HuH-7.5 (cell line): Measurements from ENCODE around the gene FOXL2.
"Not testable (repeated sequence)": the region's sequence is repeated elsewhere in the genome, so short reads cannot be mapped to it uniquely, and the experiment has no call there.

Source experiments
- DNase-seq: peaks from one replicate; pipeline ENCODE4 v3.0.0; 2011; ENCODE audit warnings: low spot score

The FOXL2 gene

DNA sequence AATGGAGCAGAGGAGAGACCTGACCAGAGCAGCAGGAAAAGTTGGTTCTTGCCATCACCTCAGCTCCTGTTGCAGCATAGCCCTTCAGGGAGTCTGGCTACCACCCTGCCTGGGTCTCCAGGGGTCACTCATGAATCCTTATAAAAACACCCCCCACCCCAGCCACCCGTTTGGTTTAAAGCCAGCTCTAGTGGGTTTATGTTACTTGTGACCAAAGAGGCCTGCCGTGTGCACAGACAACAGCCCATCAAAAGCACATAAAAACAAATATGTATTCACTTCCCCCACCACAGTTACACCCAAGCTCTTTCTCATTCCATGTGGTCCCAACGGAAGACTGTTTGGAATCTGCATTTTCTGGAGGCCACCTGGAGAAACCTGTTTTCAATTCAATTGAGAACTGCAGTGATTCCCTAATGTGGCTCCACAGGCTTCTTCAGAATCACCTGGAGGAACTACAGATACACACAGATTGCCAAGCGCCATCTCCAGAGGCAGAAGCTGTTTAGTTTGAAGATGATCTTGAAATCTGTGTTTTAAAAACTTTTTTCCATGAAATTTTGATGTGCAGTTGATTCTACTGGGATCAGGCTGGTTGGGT lies 13.8 kb downstream of the FOXL2 start:
- DNase-seq = no peak

DNA sequence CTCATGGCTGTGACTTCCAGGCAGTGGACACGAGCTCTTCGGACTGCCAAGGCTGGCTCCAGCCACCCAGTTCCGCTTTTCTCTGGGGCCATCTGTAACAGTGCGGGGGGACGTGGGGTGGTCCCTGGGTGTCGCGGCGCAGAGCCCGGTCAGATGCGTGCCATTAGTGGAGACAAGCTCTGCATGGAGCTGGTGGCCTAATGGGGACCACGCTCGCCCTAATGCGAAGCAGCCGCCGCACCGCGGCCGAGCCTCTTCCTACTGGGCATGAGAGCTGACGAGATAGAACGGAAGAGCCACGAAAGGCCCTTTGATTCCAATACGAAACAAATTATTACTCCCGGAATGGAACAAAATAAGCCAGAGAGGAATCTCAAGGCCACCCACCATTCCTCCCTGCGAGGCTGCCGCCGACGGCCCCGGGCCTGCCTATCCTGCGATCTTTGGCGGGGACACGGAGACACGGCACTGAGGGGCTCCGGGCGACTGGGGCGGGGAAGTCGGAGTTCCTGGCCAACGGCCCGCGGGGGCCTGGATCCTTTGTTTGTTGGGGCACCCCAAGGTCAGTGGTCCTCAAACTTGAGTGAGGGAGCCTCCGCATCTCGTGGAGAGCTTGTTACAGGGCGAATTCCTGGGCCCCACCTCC lies 18.1 kb downstream of the FOXL2 start:
- no peak for DNase-seq

DNA sequence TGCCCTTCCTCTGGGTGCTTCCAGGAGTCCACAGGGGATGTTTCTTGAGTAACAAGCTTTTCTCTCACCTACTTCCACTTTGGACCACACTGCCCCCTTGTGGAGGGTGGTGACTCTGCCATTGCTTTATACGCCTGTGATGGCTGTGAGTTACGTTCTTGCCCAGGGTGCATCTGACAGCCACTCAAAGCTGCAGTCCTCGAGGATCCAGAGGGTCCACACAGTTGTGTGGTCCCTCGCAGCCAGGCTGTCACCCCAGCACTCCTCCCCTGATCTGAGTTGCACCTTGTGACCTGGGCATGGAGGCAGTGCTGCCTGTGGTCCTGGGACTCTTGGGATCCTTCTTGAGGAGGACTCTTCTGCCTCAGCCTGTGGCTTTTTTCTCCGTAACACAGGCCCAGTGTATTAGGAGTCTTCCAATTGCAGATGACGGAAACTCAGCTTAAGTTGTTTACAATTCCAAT lies 23.4 kb downstream of the FOXL2 start:
- peak; percentile 82 for DNase-seq

DNA sequence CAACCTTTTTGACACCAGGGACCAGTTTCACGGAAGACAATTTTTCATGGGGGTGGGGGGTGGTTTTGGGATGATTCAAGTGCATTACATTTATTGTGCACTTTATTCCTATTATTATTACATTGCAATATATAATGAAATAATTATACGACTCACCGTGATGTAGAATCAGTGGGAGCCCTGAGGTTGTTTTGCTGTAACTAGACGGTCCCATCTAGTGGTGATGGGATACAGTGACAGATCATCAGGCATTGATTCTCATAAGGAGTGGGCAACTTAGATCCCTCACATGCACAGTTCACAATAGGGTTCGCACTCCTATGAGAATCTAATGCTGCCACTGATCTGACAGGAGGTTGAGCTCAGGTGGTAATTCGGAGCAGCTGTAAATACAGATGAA lies 24.5 kb downstream of the FOXL2 start:
- DNase-seq = not testable (repeated sequence)

DNA sequence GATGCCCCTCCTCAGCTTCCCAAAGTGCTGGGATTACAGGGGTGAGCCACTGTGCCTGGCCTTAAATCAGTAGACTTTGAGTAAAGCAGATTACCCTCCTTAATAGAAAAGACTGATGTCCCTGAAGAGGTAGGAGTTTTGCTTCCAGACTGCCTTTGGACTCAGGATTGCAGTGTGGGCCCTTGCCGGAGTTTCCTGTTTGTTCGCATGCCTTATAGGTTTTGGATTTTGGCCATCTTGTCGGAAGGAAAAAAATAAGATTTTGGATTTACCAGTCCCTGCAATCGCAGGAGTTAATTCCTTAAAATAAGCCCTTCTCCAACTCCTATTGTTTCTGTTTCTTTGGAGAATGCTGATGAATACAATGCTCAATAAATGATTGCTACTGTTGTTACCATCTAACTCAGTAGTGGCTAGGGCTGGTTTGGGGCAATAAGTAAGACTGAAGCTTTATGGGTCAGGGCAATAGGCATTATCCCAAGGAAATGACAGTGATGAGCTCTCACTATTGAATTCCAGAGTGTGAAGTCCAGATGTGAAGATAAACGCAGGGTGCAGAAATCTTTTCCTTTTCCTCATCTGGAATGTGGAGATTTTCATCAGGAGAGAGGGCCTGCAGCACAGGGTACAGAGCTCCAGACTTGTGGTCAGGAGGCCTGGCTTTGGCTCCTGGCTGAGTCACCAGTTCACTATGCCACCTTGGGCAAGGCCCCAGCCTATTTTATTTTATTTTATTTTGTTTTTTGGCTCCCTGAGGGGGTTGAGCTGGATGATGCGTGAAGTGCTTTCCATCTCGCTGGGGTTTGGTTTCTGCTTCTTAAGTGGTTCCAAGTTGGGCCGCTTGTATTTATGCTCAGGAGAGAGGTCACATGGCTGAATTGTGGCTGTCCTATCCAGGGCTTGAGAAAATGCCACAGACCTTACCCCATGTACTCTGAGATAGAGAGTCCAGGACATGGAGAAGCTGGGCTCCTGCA lies 25.3 kb downstream of the FOXL2 start:
- no peak for DNase-seq

DNA sequence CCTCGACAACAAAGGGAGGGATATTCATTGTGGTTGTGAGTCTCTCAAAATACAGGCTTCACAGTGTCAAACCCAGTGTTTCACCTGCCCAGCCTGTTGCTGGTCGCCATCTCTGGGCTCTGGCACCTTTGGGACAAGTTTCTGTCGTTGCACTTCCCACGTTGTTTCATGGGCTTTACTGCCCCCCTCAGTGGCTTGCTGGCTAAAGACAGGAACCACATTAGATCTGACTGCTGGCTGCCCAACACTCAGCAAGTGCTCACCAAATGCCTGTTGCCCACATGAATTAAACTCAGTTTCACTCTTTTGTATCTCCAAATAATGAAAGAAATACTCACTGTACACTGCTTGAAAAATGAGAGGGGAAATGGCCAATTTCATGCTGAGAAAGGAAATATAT lies 27.6 kb downstream of the FOXL2 start:
- DNase-seq = no peak

DNA sequence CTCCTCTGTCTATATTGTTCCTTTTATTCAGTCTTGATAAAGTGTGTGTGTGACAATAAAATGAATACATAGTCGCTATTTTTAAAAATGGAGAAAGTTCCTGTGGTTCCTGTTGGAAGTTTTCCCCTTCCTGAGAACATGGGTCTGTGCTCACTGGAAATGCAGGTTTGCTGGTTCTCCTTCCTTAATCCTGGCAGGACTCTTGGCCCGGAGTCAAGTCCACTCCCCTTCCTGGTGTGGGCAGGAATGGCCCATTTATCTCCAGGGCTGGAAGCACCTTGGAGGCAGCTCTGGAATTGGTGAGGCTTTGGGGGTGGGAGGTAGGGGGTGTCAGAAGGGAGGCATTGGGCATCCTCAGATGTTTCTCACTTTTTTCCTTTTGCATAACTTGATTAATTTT lies 30.1 kb downstream of the FOXL2 start:
- DNase-seq = no peak

DNA sequence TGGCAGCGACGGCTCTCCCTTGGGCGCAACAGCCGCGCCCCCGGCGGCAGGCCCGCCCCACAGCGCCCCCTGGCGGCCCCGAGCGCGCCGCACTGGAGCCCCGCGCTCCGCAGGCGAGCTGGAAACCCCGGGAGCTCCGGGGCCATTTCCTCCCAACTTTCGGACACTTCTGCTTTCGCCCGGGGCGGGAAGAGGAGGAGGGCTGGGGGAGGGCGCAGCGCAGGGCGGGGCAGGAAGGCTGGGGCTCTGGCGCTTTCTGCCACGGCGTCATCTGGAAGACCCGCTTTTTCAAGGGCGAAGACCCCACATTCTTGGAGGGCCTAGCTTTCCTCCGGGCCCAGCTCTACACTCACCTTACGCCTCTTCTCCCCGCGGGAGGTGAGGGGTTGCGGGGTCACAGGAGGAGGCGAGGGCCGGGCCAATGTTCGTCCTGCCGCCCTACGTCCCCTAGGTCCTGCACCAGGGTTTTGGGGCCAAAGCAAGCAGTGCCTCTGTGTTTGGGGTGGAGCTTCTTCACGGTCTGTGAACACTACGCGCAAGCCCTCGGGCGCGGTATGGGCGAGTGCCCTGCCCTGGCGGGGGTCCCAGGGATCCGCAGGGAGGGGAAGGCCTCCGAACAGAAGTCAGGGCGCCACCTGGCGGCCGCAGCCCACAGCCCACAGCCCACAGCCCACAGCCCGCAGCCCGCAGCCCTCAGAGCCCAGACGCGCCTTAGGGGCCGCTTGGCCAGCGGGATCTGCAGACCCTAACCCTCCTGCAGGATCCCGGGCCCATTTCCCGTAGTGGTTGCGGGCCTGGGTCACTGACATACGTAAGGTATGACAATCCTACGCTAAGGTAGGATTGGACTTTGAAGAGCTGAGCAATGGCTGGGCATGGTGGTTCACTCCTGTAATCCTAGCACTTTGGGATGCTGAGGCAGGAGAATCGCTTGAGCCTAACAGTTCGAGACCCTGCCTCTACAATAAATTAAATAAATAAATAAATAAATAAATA lies 31.1 kb downstream of the FOXL2 start:
- peak; percentile 90 for DNase-seq

DNA sequence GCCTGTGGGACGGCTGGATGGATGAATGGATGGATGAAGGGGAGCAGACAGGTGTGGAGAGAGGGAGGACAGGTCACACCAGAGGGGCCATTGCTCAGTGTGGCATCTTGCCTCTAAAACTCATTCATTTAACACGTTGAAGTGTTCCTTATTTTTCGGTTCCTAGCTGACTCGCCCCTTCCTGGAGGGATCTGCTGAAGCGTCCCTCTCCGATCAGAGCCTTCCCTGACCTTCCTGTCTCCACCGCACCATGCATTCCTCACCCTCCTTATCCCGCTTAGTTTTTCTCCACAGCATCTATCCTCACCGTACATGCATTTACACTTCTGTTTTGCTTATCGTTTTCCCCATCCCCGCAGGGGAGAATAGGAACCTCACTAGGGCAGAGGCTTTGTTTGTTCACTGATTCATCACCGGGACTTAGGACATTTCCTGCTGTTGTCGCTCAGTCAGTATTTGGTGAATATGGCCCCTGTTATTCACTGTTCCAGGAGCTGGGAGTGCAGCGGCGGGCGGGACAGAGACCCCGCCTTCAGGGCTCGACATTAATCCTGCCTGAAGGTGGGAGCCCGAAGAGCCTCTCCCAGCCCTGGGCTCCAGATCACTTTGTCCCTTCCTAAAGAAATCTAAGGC lies 32.0 kb downstream of the FOXL2 start:
- peak; percentile 83 for DNase-seq

DNA sequence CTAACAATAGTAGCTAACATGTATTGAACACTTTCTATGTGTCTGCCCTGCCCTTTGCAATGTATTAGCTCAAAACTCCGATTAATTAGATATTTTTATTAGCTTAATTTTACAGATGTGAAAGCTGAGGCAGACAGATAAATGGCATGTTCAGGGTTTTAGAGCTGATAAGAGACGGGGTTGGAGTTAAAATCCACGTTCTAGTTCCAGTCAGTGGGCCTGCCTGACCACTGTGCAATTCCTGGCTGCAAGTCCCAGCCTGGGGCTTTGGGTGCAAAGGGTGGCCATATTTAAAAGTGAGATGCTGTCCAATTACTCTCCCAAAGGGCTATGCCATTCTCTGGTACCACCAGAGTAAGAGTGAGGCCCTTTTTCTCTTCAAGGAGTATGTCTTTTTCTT lies 33.2 kb downstream of the FOXL2 start:
- DNase-seq = no peak

DNA sequence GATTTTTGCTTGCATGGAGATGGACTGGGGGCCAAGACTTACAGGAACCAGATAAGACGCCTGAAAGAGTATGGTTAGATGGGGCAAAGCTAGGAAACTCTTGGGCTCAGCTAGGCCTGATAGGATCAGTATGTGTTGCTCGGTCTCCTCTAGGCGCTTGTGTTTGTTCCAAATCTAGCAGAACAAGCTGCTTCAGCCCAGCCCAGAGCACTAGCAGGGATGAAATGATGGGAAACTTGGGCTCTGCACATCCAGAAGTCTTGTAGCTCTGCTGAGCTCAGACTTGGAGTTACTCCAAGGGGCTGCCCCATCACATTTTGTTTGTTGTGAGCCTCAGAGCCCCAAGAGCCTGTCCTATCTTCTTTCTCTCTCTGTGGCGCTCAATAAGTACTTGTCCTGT lies 34.7 kb downstream of the FOXL2 start:
- DNase-seq = no peak

DNA sequence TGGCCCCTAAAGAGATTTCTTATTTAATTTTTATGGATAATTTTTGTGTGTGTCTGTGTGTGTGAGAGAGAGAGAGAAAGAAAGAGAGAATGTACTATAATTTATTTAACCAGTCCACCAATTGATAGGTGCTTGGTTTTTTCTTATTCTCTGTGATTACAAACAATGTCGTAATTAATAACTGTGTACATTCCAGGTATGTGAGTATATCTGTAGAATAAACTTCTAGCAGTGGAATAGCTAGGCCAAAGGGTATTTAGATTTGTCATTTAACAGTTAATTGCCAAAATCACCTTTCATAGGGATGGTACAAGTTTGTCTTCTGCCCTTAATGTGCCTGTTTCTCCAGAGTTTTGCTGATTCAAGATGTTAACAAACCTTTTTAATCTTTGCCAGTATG lies 35.3 kb downstream of the FOXL2 start:
- no peak for DNase-seq

DNA sequence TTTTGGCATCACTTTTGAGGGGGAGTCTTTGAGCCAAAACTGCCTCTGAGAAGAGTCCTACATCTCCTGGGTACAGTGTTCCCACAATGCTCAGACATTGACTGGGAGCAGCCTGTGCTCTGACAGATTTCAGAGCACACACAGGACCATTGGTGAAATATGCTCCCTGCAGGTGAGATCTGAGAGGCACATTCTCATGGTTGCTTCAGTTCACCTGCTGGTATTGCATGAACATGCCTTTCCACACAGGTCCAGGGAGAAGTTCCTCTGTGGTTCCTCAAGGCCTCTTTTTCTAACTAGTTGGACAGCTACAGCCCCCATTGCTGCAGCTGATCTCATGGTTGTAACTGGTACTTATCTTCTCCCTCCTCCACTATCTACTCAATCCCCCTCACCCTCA lies 37.0 kb downstream of the FOXL2 start:
- no peak for DNase-seq

DNA sequence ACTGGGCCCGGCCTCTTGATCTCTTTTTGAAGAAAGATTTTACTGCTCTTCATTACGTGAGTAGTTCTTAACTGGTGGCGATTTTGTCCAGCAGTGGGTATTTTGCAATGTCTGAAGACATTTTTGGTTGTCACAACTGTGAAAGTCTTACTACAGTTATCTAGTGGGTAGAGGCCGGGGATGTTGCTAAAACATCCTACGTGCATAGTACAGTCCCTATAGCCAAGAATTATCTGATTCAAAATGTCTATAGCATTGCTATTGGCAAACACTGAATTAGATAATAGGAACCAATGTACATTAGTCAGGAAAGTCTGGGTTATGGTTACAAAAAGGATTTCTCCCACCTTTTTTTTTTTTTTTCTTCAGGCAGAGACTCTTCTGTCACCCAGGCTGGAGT lies 38.1 kb downstream of the FOXL2 start:
- DNase-seq = no peak

DNA sequence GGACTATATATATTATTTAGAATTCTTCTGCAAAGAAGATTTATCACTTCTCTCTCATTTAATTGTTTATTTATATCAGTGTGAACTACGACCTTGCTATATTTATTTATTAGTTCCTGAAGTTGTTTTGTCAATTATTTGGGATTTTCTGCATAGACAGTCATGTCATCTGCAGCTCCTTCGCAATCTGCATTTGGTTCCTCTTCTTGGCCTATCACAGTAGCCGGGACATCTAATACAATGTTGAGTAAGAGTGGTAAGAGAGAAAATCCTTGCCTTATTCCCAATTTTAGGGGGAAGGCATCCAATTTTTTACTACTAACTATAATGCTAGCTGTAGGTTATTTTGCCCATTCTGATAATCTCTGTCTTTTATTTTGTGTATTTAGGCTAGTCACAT lies 39.4 kb downstream of the FOXL2 start:
- no peak for DNase-seq

DNA sequence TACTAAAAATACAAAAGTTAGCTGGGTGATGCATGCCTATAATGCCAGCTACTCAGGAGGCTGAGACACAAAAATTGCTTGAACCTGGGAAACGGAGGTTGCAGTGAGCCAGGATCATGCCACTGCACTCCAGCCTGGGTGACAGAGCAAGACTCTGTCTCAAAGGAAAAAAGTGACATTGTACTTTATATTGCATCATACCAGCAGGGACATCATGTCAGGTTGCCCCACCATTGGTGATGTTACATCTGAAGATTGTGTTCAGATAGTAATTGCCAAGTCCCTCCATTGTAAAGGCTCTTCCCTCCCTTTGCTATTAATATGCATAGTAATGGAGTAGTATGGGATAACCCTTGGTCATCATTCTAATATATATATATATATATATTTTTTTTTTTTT lies 44.8 kb downstream of the FOXL2 start:
- no peak for DNase-seq

DNA sequence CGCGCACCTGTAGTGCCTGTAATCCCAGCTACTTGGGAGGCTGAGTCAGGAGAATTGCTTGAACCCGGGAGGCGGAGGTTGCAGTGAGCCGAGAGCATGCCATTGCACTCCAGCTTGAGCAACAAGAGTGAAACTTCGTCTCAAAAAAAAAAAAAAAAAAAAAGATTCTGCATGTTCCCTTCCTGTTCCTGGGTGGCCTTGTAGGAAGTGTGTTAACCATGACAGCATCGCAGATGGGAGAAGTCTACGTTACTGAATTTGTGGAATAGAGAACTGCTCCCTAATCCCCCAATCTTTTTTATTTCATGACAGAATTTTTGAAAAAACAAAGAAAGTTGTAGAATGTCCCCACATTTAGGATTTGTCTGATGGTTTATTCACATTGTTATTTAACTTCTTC lies 45.4 kb downstream of the FOXL2 start:
- DNase-seq = no peak

DNA sequence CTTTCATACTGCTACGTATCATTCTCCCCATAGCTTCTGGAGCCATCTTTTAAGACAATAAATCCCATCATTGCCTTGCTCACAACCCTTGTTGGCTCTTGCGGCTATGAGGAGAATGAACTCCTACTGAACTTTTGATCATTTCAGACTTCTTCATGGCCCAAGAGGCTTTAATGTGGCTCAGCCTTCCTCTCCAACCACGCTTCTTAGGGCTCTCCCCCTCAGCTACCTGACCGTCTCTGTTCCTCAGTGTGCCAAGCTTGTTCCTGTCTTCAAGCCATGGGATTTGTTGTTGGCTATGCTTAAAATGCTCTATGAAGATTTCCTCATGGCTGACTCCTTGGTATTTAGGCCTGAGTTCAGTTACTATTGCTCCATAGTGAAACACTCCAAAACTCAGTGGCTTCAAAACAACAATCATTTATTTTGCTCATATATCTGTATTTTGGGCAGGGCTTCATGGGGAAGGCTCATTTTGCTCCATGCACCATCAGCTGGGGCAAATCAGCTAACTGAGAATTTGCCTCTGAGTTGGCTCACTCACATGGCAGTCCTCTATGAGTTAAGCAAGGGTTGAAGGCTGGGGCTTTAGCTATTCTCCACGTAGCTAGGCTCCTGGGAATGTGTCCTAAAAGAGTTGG lies 47.5 kb downstream of the FOXL2 start:
- DNase-seq = no peak

DNA sequence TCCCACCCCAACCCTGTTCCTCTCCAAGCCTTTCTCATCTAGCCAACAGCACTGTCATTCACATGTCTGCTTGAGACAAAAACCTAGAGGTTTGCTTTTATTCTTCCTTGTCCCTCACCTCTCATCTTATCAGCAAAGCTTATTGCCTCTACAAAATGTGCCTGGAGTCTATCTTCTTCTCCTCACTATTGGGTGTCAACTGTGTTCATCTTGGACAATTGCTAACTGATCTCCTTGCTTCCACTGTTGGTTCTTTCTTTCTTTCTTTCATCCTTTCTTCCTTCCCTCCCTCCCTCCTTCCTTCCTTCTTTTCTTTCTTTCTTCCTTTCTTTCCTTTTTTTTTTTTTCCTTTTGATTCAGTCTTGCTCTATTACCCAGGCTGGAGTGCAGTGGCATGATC lies 48.2 kb downstream of the FOXL2 start:
- DNase-seq = no peak

DNA sequence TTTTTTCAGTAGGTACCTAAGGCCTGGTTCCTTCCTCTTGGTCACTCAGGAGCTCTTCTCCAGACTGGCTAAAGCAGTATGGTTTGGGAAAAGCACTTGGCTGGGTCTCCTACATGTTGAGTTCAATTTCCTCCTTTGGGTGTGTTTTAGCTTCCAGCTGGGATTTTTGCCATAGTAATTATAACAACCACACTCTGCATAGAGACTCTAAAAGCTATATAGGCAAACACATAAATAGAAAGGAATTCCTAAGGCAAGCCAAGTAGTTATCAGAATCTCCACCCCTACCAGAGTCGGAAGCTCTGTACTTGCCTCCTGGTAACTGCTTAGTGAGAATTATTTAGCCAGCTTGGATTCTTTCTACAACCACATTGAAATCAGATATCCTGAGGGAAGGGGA lies 48.6 kb downstream of the FOXL2 start:
- DNase-seq = no peak
